ENCODE data around the gene TMEM88. TPM values are rescaled to one million over a fixed set of nuclear protein-coding genes. Genes with fewer than 3 reads are reported as not detected.

TMEM88 gene
- total and polyA plus RNA-seq, 2 of the 8 experiments (the other 6 are each of a cell fraction or from before 2014, with no cell fraction given), result 0.69 to 8.8 TPM

- H3K36me3 ChIP-seq (ENCODE audit: control insufficient read depth in 2 of 4, insufficient read depth in 4 of 4, low read length in 3 of 4), result peaks cover 0 to 4% (median under 1%) of the 10 kb centered on the region in 4 experiments; a peak in 3 of 8 replicates
- 0 out of 2 replicates have a peak overlapping the region, but pooled peaks have one; percentile 86 for H2BK20ac ChIP-seq (ENCODE audit: low read length)
- TF ChIP-seq BACH1 (IDR thresholded peaks at IDR 0.05; ENCODE audit: low read length) (no peak), JUN (IDR thresholded peaks at IDR 0.05; ENCODE audit: low read depth, low read length) (no peak), TAF1 (IDR thresholded peaks at IDR 0.05; ENCODE audit: low read depth, low read length) (0 out of 2 replicates have a peak, but pooled peaks have one; percentile 28), HDAC2 (IDR thresholded peaks at IDR 0.05; ENCODE audit: borderline replicate concordance in 1 of 2, low read depth in 2 of 2, low read length in 2 of 2) (0 out of 4 replicates have a peak, but pooled peaks of 1 of the 2 experiments have one; percentile 37), SP4 (IDR thresholded peaks at IDR 0.05; ENCODE audit: low read length) (no peak), SUZ12 (IDR thresholded peaks at IDR 0.05; ENCODE audit: low read length) (peak; percentile 36; the same call in 1 of the 2 replicates), SIN3A (conservative IDR thresholded peaks at IDR 0.05 in 1 of 2, IDR thresholded peaks at IDR 0.05 in 1 of 2; ENCODE audit: low read depth in 1 of 2, low read length in 2 of 2) (peak; percentile 38 to 72; a peak in 2 of 4 replicates), MAX (IDR thresholded peaks at IDR 0.05) (peak; percentile 18; the same call in 1 of the 2 replicates), CHD1 (IDR thresholded peaks at IDR 0.05; ENCODE audit: low read depth, low read length) (no peak), ASH2L (IDR thresholded peaks at IDR 0.05; ENCODE audit: low read length) (no peak)
Observed at GRCh38 chr17:7885367-7886226, 30.7 kb downstream of the TMEM88 start.

More at GRCh38 chr17:7885367-7886226, 30.7 kb downstream of the TMEM88 start:
- Histone ChIP-seq H3K23ac (ENCODE audit: insufficient read length) (no peak overlapping the region), H3K4me3 (ENCODE audit: extremely low read depth in 1 of 4, insufficient read depth in 2 of 4, low read depth in 3 of 4, low read length in 4 of 4) (peak overlapping the region; percentile 52 to 83 (median 70)), H2AFZ (ENCODE audit: low read length) (no peak overlapping the region), H3K4me1 (replicated peaks in 1 of 4; ENCODE audit: control insufficient read depth in 3 of 4, insufficient read depth in 4 of 4, low read length in 3 of 4) (peaks cover 9 to 30% (median 17%) of the 10 kb centered on the region in 4 experiments), H3K79me2 (ENCODE audit: control insufficient read depth in 1 of 2, insufficient read depth in 2 of 2, low read length in 2 of 2) (no peaks in the 10 kb centered on the region), H4K8ac (ENCODE audit: extremely low read depth, insufficient read depth, low read length) (no peak overlapping the region; the same call in none of the 2 replicates), H2BK5ac (ENCODE audit: low read depth, low read length) (no peak overlapping the region; the same call in 1 of the 2 replicates), H3K23me2 (ENCODE audit: low read depth, low read length) (peaks cover 24% of the 10 kb centered on the region), H3K14ac (ENCODE audit: insufficient read length) (no peak overlapping the region), H4K20me1 (replicated peaks in 1 of 2; ENCODE audit: control insufficient read depth in 1 of 2, insufficient read depth in 2 of 2, low read length in 2 of 2) (no peaks in the 10 kb centered on the region), H2BK12ac (ENCODE audit: low read depth, low read length) (no peak overlapping the region), H3K9ac (replicated peaks in 1 of 4; ENCODE audit: extremely low read depth in 1 of 4, low read depth in 3 of 4, low read length in 3 of 4) (peak overlapping the region in 1 of 4 experiments; percentile 24; a peak in 1 of 7 replicates), H3K18ac (ENCODE audit: extremely low read depth, low read length) (no peak overlapping the region; the same call in 1 of the 2 replicates), H3K27me3 (replicated peaks in 1 of 4; ENCODE audit: control insufficient read depth in 3 of 4, extremely low read depth in 1 of 4, insufficient read depth in 3 of 4, low read length in 3 of 4) (peaks cover 0 to 10% (median 3%) of the 10 kb centered on the region in 4 experiments; a peak in 3 of 7 replicates), H2BK15ac (ENCODE audit: low read length) (0 out of 2 replicates have a peak overlapping the region, but pooled peaks have one; percentile 25), H2BK120ac (replicated peaks; ENCODE audit: low read depth, low read length) (no peak overlapping the region), H4K5ac (ENCODE audit: insufficient read length, low read depth, low read length) (no peak overlapping the region), H3K4me2 (ENCODE audit: insufficient read depth in 1 of 2, low read depth in 2 of 2, low read length in 2 of 2) (peak overlapping the region; percentile 82 to 100), H3K4ac (replicated peaks; ENCODE audit: insufficient read length, low read depth, low read length) (peak overlapping the region; percentile 79), H3K56ac (replicated peaks; ENCODE audit: insufficient read length, low read depth, low read length) (no peak overlapping the region), H4K91ac (replicated peaks; ENCODE audit: insufficient read length, low read length) (peak overlapping the region; percentile 67), H3K79me1 (ENCODE audit: low read depth, low read length) (no peaks in the 10 kb centered on the region), H2AK5ac (ENCODE audit: low read depth, low read length) (no peak overlapping the region), H3K9me3 (ENCODE audit: insufficient read depth in 2 of 2, low read depth in 1 of 2, low read length in 1 of 2) (no peaks in the 10 kb centered on the region), H3K27ac (ENCODE audit: low read depth, low read length) (no peak overlapping the region)
- ChIA-PET POLR2A (ENCODE audit: partially characterized antibody) (interaction anchor here (0.6 to 1.7 kb wide), 4 partner anchors 17 to 95 kb away, joined by 3 to 6 read pairs (median 3); no protein-coding TSS in a partner anchor), CTCF (ENCODE audit: partially characterized antibody) (interaction anchor here (0.6 to 1.3 kb wide), 3 partner anchors 15 to 23 kb away, joined by 3 to 4 read pairs (median 3); no protein-coding TSS in a partner anchor)
- FAIRE-seq (no peak), DNase-seq (ENCODE audit: low read depth in 1 of 2, low spot score in 2 of 2) (peak in 1 of 2 experiments; percentile 66)
- WGBS, 2 experiments (ENCODE audit: extremely low coverage in 1 of 2, insufficient coverage in 1 of 2, insufficient read length in 1 of 2, insufficient replicate concordance in 2 of 2, low coverage in 1 of 2, low lambda C conversion rate in 2 of 2, missing lambda C conversion rate in 1 of 2), result 3% methylated on average over 15 of the region's 64 CpGs; no CpG with 5 or more reads in 1 of the 2 experiments
